ENCODE results near the gene ATP11A. TPM values are rescaled to one million over a fixed set of nuclear protein-coding genes. Genes with fewer than 3 reads are reported as not detected.

Gene ATP11A
- total RNA-seq, 2 donors from 2014 or later: 122 to 140 TPM

GRCh38 chr13:112814905-112815585 is 125.2 kb downstream of the ATP11A start:
- Mint-ChIP-seq H3K4me3 (no peak overlapping the region), H3K27ac (no peak overlapping the region), H3K27me3 (ENCODE audit: insufficient read depth) (no peaks in the 10 kb centered on the region), H3K36me3 (ENCODE audit: low read depth) (peaks cover 87% of the 10 kb centered on the region), H3K4me1 (no peaks in the 10 kb centered on the region), H3K9me3 (peaks cover 20% of the 10 kb centered on the region)
- Histone ChIP-seq H3K27ac (ENCODE audit: low read depth, low read length) (no peak overlapping the region), H3K27me3 (ENCODE audit: control insufficient read depth, insufficient read depth, low read length, poor library complexity, severe bottlenecking) (no peaks in the 10 kb centered on the region), H3K9me3 (ENCODE audit: control insufficient read depth, low read length) (peaks cover 37% of the 10 kb centered on the region), H3K9ac (ENCODE audit: extremely low read depth, low read length, poor library complexity, severe bottlenecking) (no peak overlapping the region), H3K4me1 (ENCODE audit: control insufficient read depth, insufficient read depth, low read length) (no peaks in the 10 kb centered on the region), H3K36me3 (ENCODE audit: control insufficient read depth, insufficient read depth, low read length) (peaks cover 88% of the 10 kb centered on the region), H3K4me3 (ENCODE audit: low read length) (no peak overlapping the region)
- 92 to 93% methylated on average over 6 to 10 of the region's 10 CpGs for WGBS, 2 experiments (ENCODE audit: insufficient coverage in 1 of 2, insufficient read length in 1 of 2)
- no peak for TF ChIP-seq CTCF (conservative IDR thresholded peaks at IDR 0.05)
- no peak for DNase-seq

- Histone ChIP-seq H3K4me1 (ENCODE audit: control insufficient read depth, insufficient read depth, low read length) (no peaks in the 10 kb centered on the region), H3K27me3 (ENCODE audit: control insufficient read depth, insufficient read depth, low read length, poor library complexity, severe bottlenecking) (no peaks in the 10 kb centered on the region), H3K4me3 (ENCODE audit: low read length) (no peak overlapping the region), H3K9me3 (ENCODE audit: control insufficient read depth, low read length) (peaks cover 37% of the 10 kb centered on the region), H3K27ac (ENCODE audit: low read depth, low read length) (no peak overlapping the region), H3K9ac (ENCODE audit: extremely low read depth, low read length, poor library complexity, severe bottlenecking) (no peak overlapping the region), H3K36me3 (ENCODE audit: control insufficient read depth, insufficient read depth, low read length) (peaks cover 88% of the 10 kb centered on the region)
- Mint-ChIP-seq H3K9me3 (peaks cover 20% of the 10 kb centered on the region), H3K4me1 (no peaks in the 10 kb centered on the region), H3K27ac (no peak overlapping the region), H3K36me3 (ENCODE audit: low read depth) (peaks cover 86% of the 10 kb centered on the region), H3K27me3 (ENCODE audit: insufficient read depth) (no peaks in the 10 kb centered on the region), H3K4me3 (no peak overlapping the region)
- WGBS, 2 experiments (ENCODE audit: insufficient coverage in 1 of 2, insufficient read length in 1 of 2): 97 to 99% methylated on average over 13 of the region's 13 CpGs
- TF ChIP-seq CTCF (conservative IDR thresholded peaks at IDR 0.05): no peak
- no peak for DNase-seq
These were observed 126.0 kb downstream of the ATP11A start for GRCh38 chr13:112815871-112816270.

- Mint-ChIP-seq H3K4me1 (no peaks in the 10 kb centered on the region), H3K9me3 (peaks cover 20% of the 10 kb centered on the region), H3K36me3 (ENCODE audit: low read depth) (peaks cover 84% of the 10 kb centered on the region), H3K27me3 (ENCODE audit: insufficient read depth) (no peaks in the 10 kb centered on the region), H3K27ac (no peak overlapping the region), H3K4me3 (no peak overlapping the region)
- no peak for TF ChIP-seq CTCF (conservative IDR thresholded peaks at IDR 0.05)
- WGBS, 2 experiments (ENCODE audit: insufficient coverage in 1 of 2, insufficient read length in 1 of 2): 95 to 96% methylated on average over 36 to 38 of the region's 38 CpGs
- Histone ChIP-seq H3K9ac (ENCODE audit: extremely low read depth, low read length, poor library complexity, severe bottlenecking) (no peak overlapping the region), H3K36me3 (ENCODE audit: control insufficient read depth, insufficient read depth, low read length) (peaks cover 86% of the 10 kb centered on the region), H3K27me3 (ENCODE audit: control insufficient read depth, insufficient read depth, low read length, poor library complexity, severe bottlenecking) (no peaks in the 10 kb centered on the region), H3K4me1 (ENCODE audit: control insufficient read depth, insufficient read depth, low read length) (no peaks in the 10 kb centered on the region), H3K9me3 (ENCODE audit: control insufficient read depth, low read length) (peaks cover 30% of the 10 kb centered on the region), H3K27ac (ENCODE audit: low read depth, low read length) (no peak overlapping the region), H3K4me3 (ENCODE audit: low read length) (no peak overlapping the region)
- no peak for DNase-seq
These were observed 128.3 kb downstream of the ATP11A start for GRCh38 chr13:112818040-112818697.

All from endodermal cell (in vitro differentiated cells).